ENCODE data around the gene GAL3ST2. TPM values are rescaled to one million over a fixed set of nuclear protein-coding genes. Genes with fewer than 3 reads are reported as not detected.

GAL3ST2 gene
- total RNA-seq, 2 donors from 2014 or later, result not detected

GRCh38 chr2:241793385-241793784, 16.8 kb downstream of the GAL3ST2 start:
- H3K4me3 ChIP-seq, result no peak overlapping the region
- WGBS, 2 donors, result 84 to 89% methylated on average over 5 of the region's 5 CpGs
- no peaks in the 10 kb centered on the region for H3K36me3 ChIP-seq (replicated peaks in 1 of 2; ENCODE audit: insufficient read depth in 1 of 2, low read depth in 2 of 2)
- no peaks in the 10 kb centered on the region for H3K4me1 ChIP-seq
- ATAC-seq, result no peak
- H3K9me3 ChIP-seq, result no peaks in the 10 kb centered on the region
- intact Hi-C loops (cut with DNase I), result no loop called here
- H3K27ac ChIP-seq, result no peak overlapping the region
- no peak for TF ChIP-seq POLR2A (IDR thresholded peaks at IDR 0.05)
- no peak for TF ChIP-seq CTCF (IDR thresholded peaks at IDR 0.05)
- DNase-seq, result no peak
- no peaks in the 10 kb centered on the region for H3K27me3 ChIP-seq

GRCh38 chr2:241794250-241794823, 17.7 kb downstream of the GAL3ST2 start:
- no peak for DNase-seq
- Histone ChIP-seq H3K9me3 (no peaks in the 10 kb centered on the region), H3K4me1 (no peaks in the 10 kb centered on the region), H3K36me3 (replicated peaks in 1 of 2; ENCODE audit: insufficient read depth in 1 of 2, low read depth in 2 of 2) (no peaks in the 10 kb centered on the region), H3K27me3 (no peaks in the 10 kb centered on the region), H3K4me3 (no peak overlapping the region), H3K27ac (no peak overlapping the region)
- intact Hi-C loops (cut with DNase I), result no loop called here
- TF ChIP-seq CTCF (IDR thresholded peaks at IDR 0.05) (no peak), POLR2A (IDR thresholded peaks at IDR 0.05) (no peak)
- 83 to 87% methylated on average over 6 to 10 of the region's 10 CpGs for WGBS, 2 donors
- no peak for ATAC-seq

GRCh38 chr2:241795021-241795999, 18.7 kb downstream of the GAL3ST2 start:
- intact Hi-C loops (cut with DNase I), result no loop called here
- Histone ChIP-seq H3K27ac (no peak overlapping the region), H3K9me3 (no peaks in the 10 kb centered on the region), H3K4me3 (no peak overlapping the region), H3K36me3 (replicated peaks in 1 of 2; ENCODE audit: insufficient read depth in 1 of 2, low read depth in 2 of 2) (no peaks in the 10 kb centered on the region), H3K4me1 (no peaks in the 10 kb centered on the region), H3K27me3 (no peaks in the 10 kb centered on the region)
- ATAC-seq (no peak), DNase-seq (no peak)
- WGBS, 2 donors, result 73 to 74% methylated on average over 21 to 30 of the region's 31 CpGs
- TF ChIP-seq POLR2A (IDR thresholded peaks at IDR 0.05) (no peak), CTCF (IDR thresholded peaks at IDR 0.05) (no peak)

GRCh38 chr2:241796209-241796608, 19.6 kb downstream of the GAL3ST2 start:
- no peak for TF ChIP-seq POLR2A (IDR thresholded peaks at IDR 0.05)
- no peak for TF ChIP-seq CTCF (IDR thresholded peaks at IDR 0.05)
- Histone ChIP-seq H3K4me3 (no peak overlapping the region), H3K9me3 (no peaks in the 10 kb centered on the region), H3K27ac (no peak overlapping the region), H3K27me3 (no peaks in the 10 kb centered on the region), H3K4me1 (no peaks in the 10 kb centered on the region), H3K36me3 (replicated peaks in 1 of 2; ENCODE audit: insufficient read depth in 1 of 2, low read depth in 2 of 2) (no peaks in the 10 kb centered on the region)
- DNase-seq (no peak), ATAC-seq (no peak)
- intact Hi-C loops (cut with DNase I), result no loop called here
- 85 to 89% methylated on average over 10 to 13 of the region's 13 CpGs for WGBS, 2 donors

Measured in body of pancreas (tissue), 4 donors.